Heart left ventricle (tissue), 13 donors: ENCODE results near the gene ARHGAP15.

Experiments used
- CTCF ChIP-seq, 12 donors: fragments of 200-600 bp; sonication (generic) in 4 of 12; IDR thresholded peaks; one replicate each; pipeline versions ENCODE4 v1.5.0 to v1.8.0; 2018 to 2022; ENCODE audit warnings: antibody characterized with exemption in 12 of 12, mild to moderate bottlenecking in 5 of 12
- POLR2A ChIP-seq, 2 donors: fragments of 450-650 bp; IDR thresholded peaks; one replicate each; pipeline ENCODE4 v1.6.1; 2017; ENCODE audit warnings: antibody characterized with exemption in 2 of 2, mild to moderate bottlenecking in 2 of 2, moderate library complexity in 2 of 2
- donor health status: ischemic (EF 13 %, LVEDD 7.1; RV severe dilation, severe dysfunction).
- donor health status: DM: no; HTN: yes; CAD: no.
- donor health status: DM: no; HTN: no; CAD: no.
- donor health status: ischemic (EF 25% LVEDD 6.9; RV normal size, moderate dysfunction).
- donor health status: ischemic (EF 25% LVEDD 5.7; RV mildly dilated, moderate dysfunction).
- donor health status: ischemic (EF 35%, LVEDD 5.7; RV mildly dilated, moderate dysfunction).
- donor health status: nonischemic (EF 11% LVEDD 7.7; RV severe dilation, severe dysfunction).
- donor health status: DM: yes; HTN: yes; CAD: no.
- donor health status: PGD.
- donor health status: ischemic (EF 29% LVEDD 5.4; RV normal size, mild dysfunction).
- donor health status: nonischemic (EF 23%, LVEDD 6.1; RV moderate dilation, normal function).

DNA sequence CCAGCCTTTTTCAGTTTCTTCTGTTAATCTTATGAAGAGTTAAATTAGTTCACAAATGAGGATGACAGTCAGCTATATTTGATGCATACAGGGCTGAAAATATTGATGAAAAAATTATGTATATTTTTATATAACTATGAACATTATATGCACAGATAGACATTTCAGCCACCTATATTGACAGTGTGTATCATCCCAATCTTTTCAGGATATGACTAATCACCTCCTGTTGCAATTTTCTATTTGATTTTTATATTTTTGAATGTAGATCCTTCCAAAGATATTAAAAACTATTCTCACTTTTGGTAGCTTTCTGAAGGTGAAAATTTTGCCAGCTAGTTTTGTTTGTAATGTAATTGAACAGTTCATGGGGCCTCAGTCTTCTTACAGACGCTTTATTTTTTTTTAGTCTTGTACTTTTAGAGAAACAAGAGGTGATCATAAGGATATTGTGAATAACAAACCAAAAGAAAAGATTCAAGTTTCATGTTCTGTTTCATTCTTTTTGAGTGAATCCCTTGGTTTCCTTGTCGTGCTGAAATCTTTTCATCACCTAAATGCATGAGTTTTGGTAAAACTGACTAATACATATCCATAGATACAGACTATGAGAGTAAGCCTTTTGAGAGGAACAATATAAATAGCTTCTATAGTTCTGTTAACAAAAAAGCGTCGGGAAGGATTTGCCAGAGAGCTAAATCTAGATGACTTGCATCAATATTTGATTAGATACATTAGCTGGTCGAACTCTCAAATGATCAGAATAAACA is 123.1 kb downstream of the ARHGAP15 start:
- TF ChIP-seq CTCF (IDR thresholded peaks at IDR 0.05), result no peak
- no peak for TF ChIP-seq POLR2A (IDR thresholded peaks at IDR 0.05)
